RWPE1 (cell line): ENCODE measurements around the gene GDPD3.

Experiments used
- CTCF ChIA-PET: fragments of 350-600 bp; sonication (Branson Sonifier 250); formaldehyde crosslinking; extraction: SDS; loops from one replicate; lab custom pipeline; 2021; lab: Yijun Ruan, JAX
- POLR2A ChIA-PET: fragments of 400-600 bp; formaldehyde crosslinking; extraction: SDS; loops from one replicate; lab custom pipeline; 2020; ENCODE audit warnings: antibody characterized with exemption; ENCODE audit not compliant: low non-redundant PET; lab: Yijun Ruan, JAX
- DNase-seq: peaks from one replicate; pipeline ENCODE4 v3.0.0; 2012; ENCODE audit warnings: low spot score
- H3K27ac ChIP-seq: fragments of 450-650 bp; 2 replicates; pipeline ENCODE4 v1.5.1; 2017
- CTCF ChIP-seq: fragments of 450-650 bp; conservative IDR thresholded peaks from 2 replicates; pipeline ENCODE4 v1.5.1; 2017; ENCODE audit warnings: low read depth, mild to moderate bottlenecking

GDPD3 gene

GRCh38 chr16:30086291-30087140 lies 26.8 kb downstream of the GDPD3 start:
- POLR2A ChIA-PET: no interaction called here
- DNase-seq: no peak
- CTCF ChIA-PET: no interaction called here
- peak overlapping the region; percentile 60 for H3K27ac ChIP-seq
- TF ChIP-seq CTCF: no peak

GRCh38 chr16:30085820-30086219 lies 27.5 kb downstream of the GDPD3 start:
- ChIA-PET CTCF (interaction anchor here (0.6 kb wide), 1 partner anchor 29 kb away, joined by 3 read pairs; no protein-coding TSS in a partner anchor), POLR2A (no interaction called here)
- H3K27ac ChIP-seq: peak overlapping the region; percentile 60
- no peak for DNase-seq
- TF ChIP-seq CTCF: no peak

GRCh38 chr16:30085247-30085646 lies 28.1 kb downstream of the GDPD3 start:
- CTCF ChIA-PET: interaction anchor here (0.6 kb wide), 1 partner anchor 30 kb away, joined by 3 read pairs; no protein-coding TSS in a partner anchor
- TF ChIP-seq CTCF: no peak
- DNase-seq: no peak
- peak overlapping the region; percentile 60 for H3K27ac ChIP-seq
- POLR2A ChIA-PET: no interaction called here

GRCh38 chr16:30084816-30085159 lies 28.5 kb downstream of the GDPD3 start:
- DNase-seq: no peak
- CTCF ChIA-PET: no interaction called here
- POLR2A ChIA-PET: no interaction called here
- H3K27ac ChIP-seq: peak overlapping the region; percentile 60
- TF ChIP-seq CTCF: no peak

- ChIA-PET POLR2A (no interaction called here), CTCF (interaction anchor here (0.6 kb wide), 1 partner anchor 13 kb away, joined by 6 read pairs; no protein-coding TSS in a partner anchor)
- no peak for DNase-seq
- no peak for TF ChIP-seq CTCF
- peak overlapping the region; percentile 60 for H3K27ac ChIP-seq
Observed at GRCh38 chr16:30084096-30084815, 29.1 kb downstream of the GDPD3 start.

GRCh38 chr16:30083216-30084055 lies 29.9 kb downstream of the GDPD3 start:
- no peak for TF ChIP-seq CTCF
- CTCF ChIA-PET: interaction anchor here (0.6 kb wide), 1 partner anchor 12 kb away, joined by 6 read pairs; no protein-coding TSS in a partner anchor
- no peak for DNase-seq
- POLR2A ChIA-PET: no interaction called here
- H3K27ac ChIP-seq: peak overlapping the region; percentile 60
